Measurements from ENCODE around the gene KRTAP4-9.

- TF ChIP-seq, protein P1, sequence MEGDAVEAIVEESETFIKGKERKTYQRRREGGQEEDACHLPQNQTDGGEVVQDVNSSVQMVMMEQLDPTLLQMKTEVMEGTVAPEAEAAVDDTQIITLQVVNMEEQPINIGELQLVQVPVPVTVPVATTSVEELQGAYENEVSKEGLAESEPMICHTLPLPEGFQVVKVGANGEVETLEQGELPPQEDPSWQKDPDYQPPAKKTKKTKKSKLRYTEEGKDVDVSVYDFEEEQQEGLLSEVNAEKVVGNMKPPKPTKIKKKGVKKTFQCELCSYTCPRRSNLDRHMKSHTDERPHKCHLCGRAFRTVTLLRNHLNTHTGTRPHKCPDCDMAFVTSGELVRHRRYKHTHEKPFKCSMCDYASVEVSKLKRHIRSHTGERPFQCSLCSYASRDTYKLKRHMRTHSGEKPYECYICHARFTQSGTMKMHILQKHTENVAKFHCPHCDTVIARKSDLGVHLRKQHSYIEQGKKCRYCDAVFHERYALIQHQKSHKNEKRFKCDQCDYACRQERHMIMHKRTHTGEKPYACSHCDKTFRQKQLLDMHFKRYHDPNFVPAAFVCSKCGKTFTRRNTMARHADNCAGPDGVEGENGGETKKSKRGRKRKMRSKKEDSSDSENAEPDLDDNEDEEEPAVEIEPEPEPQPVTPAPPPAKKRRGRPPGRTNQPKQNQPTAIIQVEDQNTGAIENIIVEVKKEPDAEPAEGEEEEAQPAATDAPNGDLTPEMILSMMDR (IDR thresholded peaks at IDR 0.05 in 2 of 3, conservative IDR thresholded peaks at IDR 0.05 in 1 of 3; ENCODE audit: borderline replicate concordance in 1 of 3, insufficient read depth in 1 of 3, low read depth in 2 of 3, low read length in 2 of 3) = no peak
- TF ChIP-seq POLR2AphosphoS5 (IDR thresholded peaks at IDR 0.05; ENCODE audit: low read depth, low read length) (no peak), POLR2A (IDR thresholded peaks at IDR 0.05; ENCODE audit: borderline replicate concordance, extremely low read depth, insufficient read depth, insufficient read length) (no peak), MAX (IDR thresholded peaks at IDR 0.05) (no peak), YY1 (IDR thresholded peaks at IDR 0.05; ENCODE audit: extremely low read depth, insufficient replicate concordance, low read depth, low read length) (no peak), SP1 (IDR thresholded peaks at IDR 0.05; ENCODE audit: low read depth) (no peak), RAD21 (IDR thresholded peaks at IDR 0.05; ENCODE audit: low read depth) (no peak), EZH2 (IDR thresholded peaks at IDR 0.05) (no peak), ZNF274 (IDR thresholded peaks at IDR 0.05; ENCODE audit: low read depth, low read length) (no peak), EZH2phosphoT487 (IDR thresholded peaks at IDR 0.05; ENCODE audit: borderline replicate concordance) (no peak)
- TF ChIP-seq, protein P2, sequence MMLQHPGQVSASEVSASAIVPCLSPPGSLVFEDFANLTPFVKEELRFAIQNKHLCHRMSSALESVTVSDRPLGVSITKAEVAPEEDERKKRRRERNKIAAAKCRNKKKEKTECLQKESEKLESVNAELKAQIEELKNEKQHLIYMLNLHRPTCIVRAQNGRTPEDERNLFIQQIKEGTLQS (IDR thresholded peaks at IDR 0.05) = no peak
Measured at GRCh38 chr17:41116297-41116696, 11.1 kb downstream of the KRTAP4-9 start.
